ENCODE data around the gene CARS1.

CARS1 gene

DNA sequence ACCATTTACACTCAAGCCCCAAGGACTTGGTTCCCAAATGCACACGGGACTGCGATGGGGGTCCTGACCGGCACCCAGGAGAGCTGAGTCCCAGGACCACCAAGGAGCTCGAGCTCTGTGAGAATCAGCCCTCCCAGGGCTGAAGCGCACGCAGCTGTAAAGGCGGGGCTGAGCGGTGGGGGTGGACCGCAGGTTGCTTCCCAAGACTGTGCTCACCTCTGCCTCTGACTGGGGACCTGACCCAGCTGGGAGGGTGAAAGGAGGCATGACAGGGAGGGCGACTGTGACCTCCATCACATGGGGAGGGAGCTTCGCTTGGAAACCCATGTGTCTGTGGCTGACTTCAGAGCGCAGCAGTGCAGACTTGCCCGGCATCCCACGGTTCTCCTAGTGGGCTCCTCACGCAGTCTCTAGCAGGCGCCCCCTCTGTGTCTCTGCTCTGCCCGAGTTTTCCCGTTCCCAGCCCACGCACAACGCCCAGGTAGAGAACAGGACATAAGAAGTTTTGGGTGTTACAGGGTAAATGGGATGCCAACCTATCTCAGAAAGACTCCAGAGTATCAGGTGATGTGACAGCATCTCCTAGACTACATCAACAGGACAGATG is 49.7 kb downstream of the CARS1 start:
- DNase-seq = no peak

- no peak for DNase-seq
Observed at GRCh38 chr11:3006505-3007260, 50.5 kb downstream of the CARS1 start.

GRCh38 chr11:3004481-3004880 is 52.7 kb downstream of the CARS1 start:
- no peak for DNase-seq

DNA sequence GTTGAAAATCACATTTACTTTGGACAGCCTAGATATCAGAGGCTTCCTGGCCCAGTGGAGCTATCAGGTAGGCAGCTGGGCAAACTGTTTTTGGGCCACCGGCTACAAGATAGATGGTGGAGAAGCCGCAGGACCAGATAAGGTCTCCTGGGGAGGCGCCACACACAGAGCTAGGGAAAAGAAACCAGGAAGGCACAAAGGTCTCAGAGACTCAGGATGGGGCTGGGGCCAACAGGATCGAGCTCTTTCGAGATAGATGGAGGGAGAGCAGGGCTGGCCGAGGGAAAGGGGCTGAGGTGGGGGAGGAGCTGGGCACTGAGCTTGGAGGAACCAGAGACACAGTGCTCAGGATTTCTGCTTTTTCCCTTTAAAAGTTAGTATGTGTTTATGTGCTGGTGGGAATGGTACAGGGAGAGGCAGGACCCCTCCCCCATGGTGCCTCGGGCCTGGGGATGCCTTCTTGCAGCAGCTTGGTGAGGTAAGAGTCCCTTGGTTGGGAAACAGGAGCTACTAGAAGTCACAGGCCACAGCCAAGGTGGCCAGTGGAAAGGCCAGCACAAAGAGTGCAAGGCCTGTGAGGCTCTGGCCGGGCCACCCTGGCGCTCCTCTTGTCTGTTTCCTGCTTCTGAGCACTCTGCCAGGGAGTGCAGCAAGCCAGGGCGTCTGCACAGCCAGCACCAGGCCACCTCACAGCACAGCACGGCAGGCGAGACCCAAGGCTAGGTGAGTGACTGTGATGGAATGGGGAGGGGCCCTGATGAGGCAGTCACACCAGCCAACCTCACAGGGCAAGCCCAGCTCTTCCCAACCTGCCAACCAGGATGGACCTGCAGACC is 53.6 kb downstream of the CARS1 start:
- no peak for DNase-seq

GRCh38 chr11:3002871-3003270 is 54.4 kb downstream of the CARS1 start:
- no peak for DNase-seq

DNA sequence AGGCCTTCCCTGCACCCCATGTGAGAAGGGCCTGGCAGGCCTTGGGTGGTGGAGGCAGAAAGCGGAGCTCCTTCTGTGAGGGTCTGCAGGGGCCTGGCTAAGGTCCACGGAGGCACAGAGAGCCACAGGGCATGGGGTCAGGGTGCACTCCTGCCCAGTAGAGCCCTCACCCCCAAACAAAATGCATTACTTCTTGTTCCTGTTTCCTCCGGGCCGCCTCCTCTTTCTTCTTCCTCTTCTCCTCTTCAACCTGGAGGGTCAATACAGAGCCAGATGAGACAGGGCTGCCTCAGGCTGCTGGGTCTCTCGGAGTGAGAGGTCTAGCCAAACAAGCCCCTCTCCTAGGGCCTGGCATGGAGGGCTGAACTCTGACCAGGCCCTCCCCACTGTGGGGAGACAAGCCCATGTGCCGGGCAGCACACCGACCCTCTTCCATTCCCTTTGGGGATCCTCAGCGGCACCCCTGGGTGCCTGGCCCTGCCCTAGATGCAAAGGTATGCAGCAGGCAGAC is 54.8 kb downstream of the CARS1 start:
- DNase-seq = no peak

DNA sequence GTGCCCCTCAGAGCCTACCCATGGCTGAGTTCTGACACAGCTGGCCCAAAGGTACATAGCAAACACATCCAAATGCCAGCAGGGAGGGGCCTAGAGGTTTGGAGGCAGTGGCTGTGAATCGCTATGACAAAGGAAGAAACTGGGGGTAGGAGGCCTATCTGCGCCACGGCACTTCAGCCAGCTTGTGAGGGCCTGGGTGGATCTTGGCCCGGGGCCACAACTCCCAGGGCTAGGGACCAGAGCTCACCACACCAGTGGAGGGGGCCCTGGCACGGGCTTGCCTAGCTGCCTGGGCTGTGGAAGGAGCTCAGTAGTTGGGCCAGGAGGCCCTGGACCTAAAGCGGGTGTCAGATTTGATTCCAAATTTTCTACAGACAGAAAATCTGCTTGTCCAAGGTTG is 55.7 kb downstream of the CARS1 start:
- DNase-seq = peak; percentile 23 to 83

DNA sequence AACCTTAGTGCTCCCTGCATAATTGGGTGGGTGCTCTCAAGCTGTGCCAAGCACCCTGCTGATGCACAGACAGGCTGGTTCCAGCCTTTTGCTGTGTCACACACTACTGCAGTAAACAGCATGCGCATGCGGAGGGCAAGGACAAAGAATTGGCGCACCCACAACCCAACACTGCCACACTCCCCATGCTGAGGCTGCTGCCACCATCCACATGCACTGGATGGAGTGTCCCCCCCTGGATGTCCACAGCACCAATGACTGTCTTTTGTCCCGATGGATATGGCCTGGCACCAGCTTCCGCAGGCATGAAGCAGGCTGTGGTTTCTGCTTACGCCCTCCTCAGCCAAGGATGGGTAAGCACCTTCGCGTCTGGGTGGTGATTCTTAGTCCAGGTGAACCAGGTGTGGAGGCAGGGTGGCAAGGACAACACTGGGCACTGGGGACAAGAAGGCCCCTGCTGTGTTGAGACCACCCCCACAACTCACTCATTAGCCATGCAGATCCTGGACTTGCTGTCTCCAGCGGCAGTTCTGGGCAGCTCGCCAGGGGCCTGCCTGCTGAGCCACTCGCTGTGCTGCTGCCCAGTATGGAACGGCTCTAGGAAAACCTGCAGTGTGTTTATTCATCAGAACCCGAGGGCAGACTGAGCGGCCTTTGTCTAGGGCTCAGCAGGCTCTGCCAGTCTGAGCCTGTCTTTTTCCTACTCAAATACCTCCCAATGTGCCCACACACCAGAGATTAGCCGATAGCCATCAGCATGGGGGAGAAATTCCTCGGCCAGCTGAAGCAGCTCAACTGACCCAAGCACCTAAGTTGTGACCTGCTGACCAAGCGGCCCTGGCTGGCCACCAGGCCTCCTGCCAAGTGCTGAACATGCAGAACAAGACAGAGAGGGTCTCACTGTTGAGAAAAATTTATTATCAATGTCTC is 56.9 kb downstream of the CARS1 start:
- peak; percentile 95 to 97 for DNase-seq

DNA sequence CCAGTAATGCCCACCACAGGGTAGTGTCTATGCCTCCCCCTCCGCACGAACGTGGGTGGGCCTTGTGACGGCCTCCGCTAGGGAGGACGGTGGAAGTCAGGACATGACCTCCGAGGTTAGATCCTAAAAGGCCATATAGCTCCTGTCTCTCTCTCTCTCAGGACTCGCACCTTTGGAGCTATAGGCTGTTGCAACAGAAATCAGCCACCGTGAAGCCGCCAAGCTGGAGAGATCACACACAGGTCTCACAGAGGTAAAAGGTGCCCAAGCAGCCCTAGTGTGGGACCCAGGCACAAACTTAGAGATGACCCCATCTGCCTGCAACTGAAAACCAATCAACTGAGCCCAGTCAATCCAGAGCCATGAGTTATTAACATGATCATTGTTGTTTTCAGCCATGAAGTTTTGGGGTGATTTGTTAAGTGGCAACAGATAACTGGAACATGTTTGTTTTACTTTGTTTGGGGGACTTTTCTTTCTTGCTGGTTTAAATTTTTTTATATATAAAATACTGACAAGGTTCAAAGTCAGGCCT is 57.7 kb downstream of the CARS1 start:
- DNase-seq = no peak

DNA sequence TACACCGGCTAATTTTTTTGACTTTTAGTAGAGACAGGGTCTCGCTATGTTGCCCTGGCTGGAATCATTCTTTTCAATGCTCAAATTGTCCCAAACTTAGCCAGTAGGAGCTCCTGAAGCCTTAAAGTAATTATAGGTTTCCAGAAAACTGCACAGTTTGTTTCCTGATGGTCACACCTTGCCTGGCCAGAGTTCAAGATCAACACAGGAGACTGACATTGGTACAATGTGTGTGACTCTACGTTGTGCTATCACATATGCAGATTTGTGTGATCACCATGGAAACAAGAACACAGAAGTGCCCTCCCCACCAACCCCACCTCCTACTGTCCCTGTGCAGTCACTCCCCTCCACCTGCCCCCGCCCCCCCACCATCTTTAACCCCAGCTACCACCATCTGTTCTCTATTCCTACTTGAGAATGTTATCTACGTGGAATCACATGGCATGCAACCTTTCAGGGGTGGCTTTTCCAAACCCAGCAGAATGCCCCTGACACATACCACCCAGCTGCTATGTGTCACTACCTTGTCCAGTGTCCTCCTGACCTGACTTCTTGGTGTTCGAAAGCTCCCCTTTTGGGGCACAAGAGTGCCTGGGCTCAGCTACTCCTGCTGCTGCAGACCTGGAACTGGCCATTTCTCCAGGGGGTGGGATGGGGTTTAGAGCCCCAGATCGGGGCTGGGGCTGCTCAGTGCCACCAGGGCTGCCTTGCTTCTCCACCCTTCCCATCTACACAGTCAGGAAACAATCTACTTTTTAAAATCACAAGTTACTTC is 59.0 kb downstream of the CARS1 start:
- DNase-seq = no peak

GRCh38 chr11:2997406-2997805 is 59.8 kb downstream of the CARS1 start:
- no peak for DNase-seq

DNA sequence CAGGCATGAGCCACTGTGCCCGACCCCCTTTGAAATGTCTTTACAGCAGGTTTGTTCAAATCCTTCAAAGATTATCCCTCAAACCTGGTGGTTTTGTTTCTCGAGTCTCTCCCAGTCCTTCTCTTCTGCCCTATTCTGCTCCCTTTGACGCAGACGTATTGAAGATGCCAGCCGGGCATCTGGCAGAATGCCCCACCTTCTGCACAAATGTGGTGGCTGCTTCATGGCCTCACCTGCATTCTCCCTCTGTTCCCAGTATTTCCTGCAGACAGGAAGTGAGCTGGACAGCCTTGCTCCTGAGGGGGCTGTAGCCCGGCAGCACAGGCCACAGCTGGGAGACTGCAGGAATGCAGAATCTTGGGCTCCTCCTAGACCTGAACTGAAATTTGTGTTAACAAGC is 60.2 kb downstream of the CARS1 start:
- DNase-seq = no peak

GRCh38 chr11:2995893-2996554 is 61.2 kb downstream of the CARS1 start:
- DNase-seq = no peak

- DNase-seq = no peak
Observed at GRCh38 chr11:2995031-2995561, 62.1 kb downstream of the CARS1 start.

GRCh38 chr11:2994336-2994730 is 62.9 kb downstream of the CARS1 start:
- no peak for DNase-seq

DNA sequence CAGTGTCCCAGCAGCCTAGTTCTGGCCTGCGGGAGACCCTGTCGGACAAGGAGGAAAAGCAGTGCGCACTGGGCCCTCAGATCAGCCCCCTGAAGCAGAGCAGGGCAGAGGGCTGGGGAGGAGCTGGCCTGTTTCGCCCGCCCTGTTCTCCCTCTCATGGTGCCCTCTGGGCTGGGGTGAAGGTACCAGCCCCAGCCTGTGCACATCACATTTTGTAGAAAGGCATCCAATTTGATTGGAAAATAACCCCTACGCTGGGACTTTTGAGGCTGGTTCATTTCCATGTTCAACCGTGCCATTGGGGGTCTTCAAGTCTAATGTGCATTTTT is 64.3 kb downstream of the CARS1 start:
- DNase-seq = no peak

DNA sequence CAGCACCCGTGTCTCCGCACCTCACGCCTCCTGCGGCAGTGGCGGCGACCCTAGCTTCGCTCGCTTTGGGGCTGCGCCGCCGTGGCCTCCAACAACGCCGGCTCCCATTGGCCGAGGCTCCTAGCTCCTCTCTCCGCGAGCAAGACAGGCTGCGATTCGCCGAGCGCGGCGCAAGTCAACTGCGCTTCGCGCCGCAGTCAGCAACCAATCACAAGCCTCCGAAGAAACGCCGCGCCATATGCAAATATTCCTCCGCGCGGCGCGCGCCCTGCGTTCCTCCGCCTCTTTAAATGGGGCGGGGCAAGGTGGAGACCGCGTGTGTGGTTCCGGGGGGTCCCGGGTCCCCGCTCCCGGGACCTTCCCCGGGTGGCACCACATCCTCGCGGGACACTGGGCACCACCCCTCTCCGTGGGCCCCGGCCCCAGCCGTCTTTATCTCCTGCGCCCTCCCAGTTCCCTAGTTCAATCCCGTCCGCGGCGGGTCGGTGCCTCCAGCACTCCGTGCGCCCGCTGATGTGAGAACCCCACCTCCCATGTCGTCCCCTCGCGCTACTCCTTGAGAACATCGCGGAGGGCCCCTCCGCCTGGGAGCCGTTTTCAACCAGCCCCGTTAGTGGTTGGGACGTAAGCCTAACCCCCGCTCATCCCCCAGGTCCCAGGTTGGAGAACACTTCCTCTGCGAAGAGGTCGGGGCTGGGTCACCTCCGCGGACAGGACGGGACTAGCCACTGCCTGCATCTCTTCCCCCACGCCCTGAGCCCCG is 64.8 kb downstream of the CARS1 start, which contains the start of gene NAP1L4:
NAP1L4 (minus strand) TSS at position 96 of the 763 bp plus-strand sequence. CDS start 13,109 bp downstream, outside the sequence.
- DNase-seq = peak; percentile 94 to 95

- no peak for DNase-seq
Observed at GRCh38 chr11:2991452-2992233, 65.6 kb downstream of the CARS1 start.

Measured in hippocampal formation (tissue), 2 donors.